ENCODE data around the gene TAF7. TPM values are rescaled to one million over a fixed set of nuclear protein-coding genes. Genes with fewer than 3 reads are reported as not detected.

The TAF7 gene, protein sequence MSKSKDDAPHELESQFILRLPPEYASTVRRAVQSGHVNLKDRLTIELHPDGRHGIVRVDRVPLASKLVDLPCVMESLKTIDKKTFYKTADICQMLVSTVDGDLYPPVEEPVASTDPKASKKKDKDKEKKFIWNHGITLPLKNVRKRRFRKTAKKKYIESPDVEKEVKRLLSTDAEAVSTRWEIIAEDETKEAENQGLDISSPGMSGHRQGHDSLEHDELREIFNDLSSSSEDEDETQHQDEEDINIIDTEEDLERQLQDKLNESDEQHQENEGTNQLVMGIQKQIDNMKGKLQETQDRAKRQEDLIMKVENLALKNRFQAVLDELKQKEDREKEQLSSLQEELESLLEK
- 59.8 TPM for polyA plus RNA-seq (2012; ENCODE audit: low read depth, missing spikeins)

GRCh38 chr5:141320225-141321169 lies at the start of gene TAF7:
Gene TAF7 (minus strand): TSS chr5:141320784. CDS start chr5:141320044, 740 bp downstream.
- TF ChIP-seq POU2F2 (IDR thresholded peaks at IDR 0.05; ENCODE audit: low read depth, low read length) (peak; percentile 82), SPI1 (IDR thresholded peaks at IDR 0.05; ENCODE audit: low read depth, low read length) (peak; percentile 96), PAX5 (IDR thresholded peaks at IDR 0.05; ENCODE audit: insufficient read depth, low read length, severe bottlenecking) (no peak), POLR2AphosphoS5 (IDR thresholded peaks at IDR 0.05; ENCODE audit: low read depth, low read length) (peak; percentile 97), POLR2A (IDR thresholded peaks at IDR 0.05; ENCODE audit: low read depth, low read length) (peak; percentile 92), TAF1 (IDR thresholded peaks at IDR 0.05; ENCODE audit: low read depth, low read length) (peak; percentile 90)
- DNase-seq (ENCODE audit: insufficient read length, low spot score) (peak; percentile 63), FAIRE-seq (peak; percentile 98)

DNA sequence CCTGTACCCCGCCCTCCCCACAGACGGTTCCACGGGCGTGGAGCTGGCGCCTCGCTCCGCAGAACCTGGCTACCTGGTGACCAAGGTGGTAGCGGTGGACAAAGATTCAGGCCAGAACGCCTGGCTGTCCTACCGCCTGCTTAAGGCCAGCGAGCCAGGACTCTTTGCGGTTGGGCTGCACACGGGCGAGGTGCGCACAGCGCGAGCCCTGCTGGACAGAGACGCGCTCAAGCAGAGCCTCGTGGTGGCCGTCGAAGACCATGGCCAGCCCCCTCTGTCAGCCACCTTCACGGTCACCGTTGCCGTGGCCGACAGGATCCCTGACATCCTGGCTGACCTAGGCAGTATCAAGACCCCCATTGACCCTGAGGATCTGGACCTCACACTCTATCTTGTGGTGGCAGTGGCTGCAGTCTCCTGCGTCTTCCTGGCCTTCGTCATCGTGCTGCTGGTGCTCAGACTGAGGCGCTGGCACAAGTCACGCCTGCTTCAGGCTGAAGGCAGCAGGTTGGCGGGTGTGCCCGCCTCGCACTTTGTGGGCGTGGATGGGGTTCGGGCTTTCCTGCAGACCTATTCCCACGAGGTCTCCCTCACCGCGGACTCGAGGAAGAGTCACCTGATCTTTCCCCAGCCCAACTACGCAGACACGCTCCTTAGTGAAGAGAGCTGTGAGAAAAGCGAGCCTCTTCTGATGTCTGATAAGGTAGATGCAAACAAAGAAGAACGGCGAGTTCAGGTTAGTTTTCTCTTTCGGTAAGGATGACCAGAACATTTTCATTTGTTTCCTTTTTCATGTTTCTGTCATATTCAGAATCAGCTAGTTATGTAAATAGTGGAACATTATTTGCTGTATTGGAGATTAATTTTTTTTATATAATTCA lies 45.7 kb upstream of the TAF7 start:
- no peak for FAIRE-seq
- TF ChIP-seq POU2F2 (IDR thresholded peaks at IDR 0.05; ENCODE audit: low read depth, low read length) (no peak), SPI1 (IDR thresholded peaks at IDR 0.05; ENCODE audit: low read depth, low read length) (no peak), TAF1 (IDR thresholded peaks at IDR 0.05; ENCODE audit: low read depth, low read length) (no peak)

GRCh38 chr5:141363952-141364660 lies 43.5 kb upstream of the TAF7 start, which contains the start of gene PCDHGA5:
Gene PCDHGA5 (plus strand): TSS chr5:141364162. CDS start chr5:141364331, 169 bp downstream.
- TF ChIP-seq POU2F2 (IDR thresholded peaks at IDR 0.05; ENCODE audit: low read depth, low read length), result no peak
- TF ChIP-seq POLR2AphosphoS5 (IDR thresholded peaks at IDR 0.05; ENCODE audit: low read depth, low read length), result no peak
- no peak for TF ChIP-seq SPI1 (IDR thresholded peaks at IDR 0.05; ENCODE audit: low read depth, low read length)
- TF ChIP-seq PAX5 (IDR thresholded peaks at IDR 0.05; ENCODE audit: insufficient read depth, low read length, severe bottlenecking), result no peak
- no peak for TF ChIP-seq TAF1 (IDR thresholded peaks at IDR 0.05; ENCODE audit: low read depth, low read length)
- no peak for FAIRE-seq
- no peak for DNase-seq (ENCODE audit: insufficient read length, low spot score)

More for the DNA sequence above, 45.7 kb upstream of the TAF7 start:
- no peak for DNase-seq (ENCODE audit: insufficient read length, low spot score)

DNA sequence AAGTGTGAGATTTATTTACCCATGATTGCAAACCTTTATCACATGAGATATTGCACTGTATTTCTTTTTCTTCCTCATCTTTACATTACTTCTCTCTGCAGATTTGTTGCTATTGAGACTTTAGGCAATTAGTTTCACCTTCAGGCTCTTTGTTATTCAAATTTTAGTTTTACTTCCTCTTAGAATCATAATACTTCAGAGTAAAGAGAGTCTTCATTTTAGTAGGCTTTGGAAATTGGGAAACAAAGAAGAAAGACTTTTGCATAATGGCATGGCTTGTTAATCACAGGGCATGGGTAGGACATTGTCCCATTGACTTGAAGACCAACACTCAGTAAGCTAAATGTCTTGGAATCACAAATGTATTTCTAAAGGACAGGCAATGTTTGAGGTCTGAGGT lies 42.1 kb upstream of the TAF7 start:
- TF ChIP-seq POU2F2 (IDR thresholded peaks at IDR 0.05; ENCODE audit: low read depth, low read length), result no peak
- no peak for TF ChIP-seq TAF1 (IDR thresholded peaks at IDR 0.05; ENCODE audit: low read depth, low read length)
- no peak for TF ChIP-seq POLR2AphosphoS5 (IDR thresholded peaks at IDR 0.05; ENCODE audit: low read depth, low read length)
- no peak for TF ChIP-seq POLR2A (IDR thresholded peaks at IDR 0.05; ENCODE audit: low read depth, low read length)
- no peak for TF ChIP-seq PAX5 (IDR thresholded peaks at IDR 0.05; ENCODE audit: insufficient read depth, low read length, severe bottlenecking)
- TF ChIP-seq SPI1 (IDR thresholded peaks at IDR 0.05; ENCODE audit: low read depth, low read length), result no peak
- DNase-seq (ENCODE audit: insufficient read length, low spot score) (no peak), FAIRE-seq (no peak)

DNA sequence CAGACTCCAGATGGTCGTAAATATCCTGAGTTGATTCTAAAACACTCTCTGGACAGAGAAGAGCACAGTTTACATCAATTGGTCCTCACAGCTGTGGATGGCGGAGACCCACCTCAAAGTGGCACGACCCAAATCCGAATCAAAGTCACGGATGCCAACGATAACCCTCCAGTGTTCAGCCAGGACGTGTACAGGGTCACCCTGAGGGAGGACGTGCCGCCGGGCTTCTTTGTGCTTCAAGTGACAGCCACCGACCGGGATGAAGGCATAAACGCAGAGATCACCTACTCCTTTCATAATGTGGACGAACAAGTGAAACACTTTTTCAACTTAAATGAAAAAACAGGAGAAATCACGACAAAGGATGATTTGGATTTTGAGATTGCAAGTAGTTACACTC lies 40.1 kb upstream of the TAF7 start:
- DNase-seq (ENCODE audit: insufficient read length, low spot score) (no peak), FAIRE-seq (no peak)
- no peak for TF ChIP-seq POLR2A (IDR thresholded peaks at IDR 0.05; ENCODE audit: low read depth, low read length)
- TF ChIP-seq POU2F2 (IDR thresholded peaks at IDR 0.05; ENCODE audit: low read depth, low read length), result no peak
- TF ChIP-seq TAF1 (IDR thresholded peaks at IDR 0.05; ENCODE audit: low read depth, low read length), result no peak
- no peak for TF ChIP-seq PAX5 (IDR thresholded peaks at IDR 0.05; ENCODE audit: insufficient read depth, low read length, severe bottlenecking)
- no peak for TF ChIP-seq SPI1 (IDR thresholded peaks at IDR 0.05; ENCODE audit: low read depth, low read length)
- no peak for TF ChIP-seq POLR2AphosphoS5 (IDR thresholded peaks at IDR 0.05; ENCODE audit: low read depth, low read length)

DNA sequence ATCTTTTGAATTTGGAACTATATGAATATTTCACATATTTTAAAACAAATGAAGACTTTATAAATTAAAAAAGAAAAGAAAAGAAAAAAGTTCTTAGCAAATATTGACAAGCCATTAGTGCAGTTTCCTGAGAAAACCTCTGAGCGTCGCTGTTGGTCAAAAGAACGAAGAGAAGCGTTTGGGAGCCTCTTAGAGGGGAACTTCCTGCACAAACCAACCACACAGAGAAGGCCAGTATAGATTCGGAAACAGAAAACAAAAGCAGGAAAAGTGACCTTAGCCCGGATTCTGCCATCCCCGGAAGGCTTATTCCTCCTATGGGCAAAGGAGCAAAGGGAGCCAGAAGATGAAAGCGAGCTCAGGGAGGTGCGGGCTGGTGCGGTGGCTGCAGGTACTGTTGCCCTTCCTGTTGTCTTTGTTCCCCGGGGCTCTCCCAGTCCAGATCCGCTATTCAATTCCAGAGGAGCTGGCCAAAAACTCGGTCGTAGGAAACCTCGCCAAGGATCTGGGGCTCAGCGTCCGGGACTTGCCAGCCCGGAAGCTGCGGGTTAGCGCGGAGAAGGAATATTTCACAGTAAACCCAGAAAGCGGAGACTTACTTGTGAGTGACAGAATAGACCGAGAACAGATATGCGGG lies 39.3 kb upstream of the TAF7 start, which contains the start of gene PCDHGB2:
TSS of gene PCDHGB2 (plus strand) at position 205 of the 637 bp plus-strand sequence. CDS start at position 347, 142 bp downstream.
- no peak for TF ChIP-seq POLR2A (IDR thresholded peaks at IDR 0.05; ENCODE audit: low read depth, low read length)
- no peak for TF ChIP-seq SPI1 (IDR thresholded peaks at IDR 0.05; ENCODE audit: low read depth, low read length)
- TF ChIP-seq PAX5 (IDR thresholded peaks at IDR 0.05; ENCODE audit: insufficient read depth, low read length, severe bottlenecking), result no peak
- no peak for TF ChIP-seq TAF1 (IDR thresholded peaks at IDR 0.05; ENCODE audit: low read depth, low read length)
- no peak for TF ChIP-seq POLR2AphosphoS5 (IDR thresholded peaks at IDR 0.05; ENCODE audit: low read depth, low read length)
- TF ChIP-seq POU2F2 (IDR thresholded peaks at IDR 0.05; ENCODE audit: low read depth, low read length), result no peak
- DNase-seq (ENCODE audit: insufficient read length, low spot score) (peak; percentile 42), FAIRE-seq (peak; percentile 16)

GRCh38 chr5:141356950-141357349 lies 36.4 kb upstream of the TAF7 start:
- no peak for DNase-seq (ENCODE audit: insufficient read length, low spot score)
- TF ChIP-seq POU2F2 (IDR thresholded peaks at IDR 0.05; ENCODE audit: low read depth, low read length), result no peak
- TF ChIP-seq PAX5 (IDR thresholded peaks at IDR 0.05; ENCODE audit: insufficient read depth, low read length, severe bottlenecking), result no peak
- no peak for TF ChIP-seq POLR2AphosphoS5 (IDR thresholded peaks at IDR 0.05; ENCODE audit: low read depth, low read length)
- TF ChIP-seq POLR2A (IDR thresholded peaks at IDR 0.05; ENCODE audit: low read depth, low read length), result no peak
- no peak for TF ChIP-seq SPI1 (IDR thresholded peaks at IDR 0.05; ENCODE audit: low read depth, low read length)
- TF ChIP-seq TAF1 (IDR thresholded peaks at IDR 0.05; ENCODE audit: low read depth, low read length), result no peak
- no peak for FAIRE-seq
